ENCODE results near the gene SHFL.

Gene SHFL

GRCh38 chr19:10126213-10126639 lies 40.1 kb downstream of the SHFL start:
- ATAC-seq = no peak
- TF ChIP-seq TSHZ2 (CRISPR knock-in tag; IDR thresholded peaks at IDR 0.05) (no peak), ZFP3 (CRISPR knock-in tag; IDR thresholded peaks at IDR 0.05) (no peak), CSDC2 (CRISPR knock-in tag; IDR thresholded peaks at IDR 0.05) (no peak), ESRRG (CRISPR knock-in tag; IDR thresholded peaks at IDR 0.05) (no peak), ZNF8 (CRISPR knock-in tag; IDR thresholded peaks at IDR 0.05) (no peak), PATZ1 (CRISPR knock-in tag; IDR thresholded peaks at IDR 0.05; ENCODE audit: borderline replicate concordance) (no peak), TOX (CRISPR knock-in tag; IDR thresholded peaks at IDR 0.05; ENCODE audit: borderline replicate concordance) (no peak), PPARA (CRISPR knock-in tag; IDR thresholded peaks at IDR 0.05; ENCODE audit: borderline replicate concordance) (no peak), POU6F1 (CRISPR knock-in tag; IDR thresholded peaks at IDR 0.05; ENCODE audit: borderline replicate concordance, low read depth) (no peak), ZNF565 (CRISPR knock-in tag; conservative IDR thresholded peaks at IDR 0.05; ENCODE audit: low read depth) (no peak), ZC3H10 (CRISPR knock-in tag; IDR thresholded peaks at IDR 0.05) (no peak), CREB5 (CRISPR knock-in tag; IDR thresholded peaks at IDR 0.05; ENCODE audit: low read depth) (no peak), ISL1 (CRISPR knock-in tag; IDR thresholded peaks at IDR 0.05) (no peak)

GRCh38 chr19:10132905-10133304 lies 46.8 kb downstream of the SHFL start:
- no peak for ATAC-seq
- TF ChIP-seq CREB5 (CRISPR knock-in tag; IDR thresholded peaks at IDR 0.05; ENCODE audit: low read depth) (no peak), ZFP3 (CRISPR knock-in tag; IDR thresholded peaks at IDR 0.05) (no peak), PATZ1 (CRISPR knock-in tag; IDR thresholded peaks at IDR 0.05; ENCODE audit: borderline replicate concordance) (no peak), PPARA (CRISPR knock-in tag; IDR thresholded peaks at IDR 0.05; ENCODE audit: borderline replicate concordance) (no peak), ISL1 (CRISPR knock-in tag; IDR thresholded peaks at IDR 0.05) (no peak), ZNF8 (CRISPR knock-in tag; IDR thresholded peaks at IDR 0.05) (no peak), POU6F1 (CRISPR knock-in tag; IDR thresholded peaks at IDR 0.05; ENCODE audit: borderline replicate concordance, low read depth) (no peak), CSDC2 (CRISPR knock-in tag; IDR thresholded peaks at IDR 0.05) (no peak), OSR1 (CRISPR knock-in tag; IDR thresholded peaks at IDR 0.05) (no peak), RARB (CRISPR knock-in tag; IDR thresholded peaks at IDR 0.05) (no peak), ESRRG (CRISPR knock-in tag; IDR thresholded peaks at IDR 0.05) (no peak), BACH2 (CRISPR knock-in tag; IDR thresholded peaks at IDR 0.05; ENCODE audit: borderline replicate concordance) (no peak), ARNTL (CRISPR knock-in tag; IDR thresholded peaks at IDR 0.05; ENCODE audit: borderline replicate concordance, low read depth) (no peak), TCF4 (CRISPR knock-in tag; IDR thresholded peaks at IDR 0.05; ENCODE audit: borderline replicate concordance) (no peak), ZFP30 (CRISPR knock-in tag; IDR thresholded peaks at IDR 0.05) (no peak), ZNF70 (CRISPR knock-in tag; IDR thresholded peaks at IDR 0.05) (no peak), GLIS3 (CRISPR knock-in tag; IDR thresholded peaks at IDR 0.05) (no peak), ZNF565 (CRISPR knock-in tag; conservative IDR thresholded peaks at IDR 0.05; ENCODE audit: low read depth) (no peak)
